CD4-positive, alpha-beta T cell treated with Interleukin-17A for 4 hours (primary cell): ENCODE data around the gene SBK1.
A peak's percentile ranks its signal among the peaks of the same experiment; 100 is the strongest.
"Not testable (repeated sequence)": the region's sequence is repeated elsewhere in the genome, so short reads cannot be mapped to it uniquely, and the experiment has no call there.

Source experiments
- DNase-seq: peaks from one replicate; pipeline ENCODE4 v3.0.0-alpha.2; 2020; ENCODE audit warnings: mixed read lengths

The SBK1 gene

DNA sequence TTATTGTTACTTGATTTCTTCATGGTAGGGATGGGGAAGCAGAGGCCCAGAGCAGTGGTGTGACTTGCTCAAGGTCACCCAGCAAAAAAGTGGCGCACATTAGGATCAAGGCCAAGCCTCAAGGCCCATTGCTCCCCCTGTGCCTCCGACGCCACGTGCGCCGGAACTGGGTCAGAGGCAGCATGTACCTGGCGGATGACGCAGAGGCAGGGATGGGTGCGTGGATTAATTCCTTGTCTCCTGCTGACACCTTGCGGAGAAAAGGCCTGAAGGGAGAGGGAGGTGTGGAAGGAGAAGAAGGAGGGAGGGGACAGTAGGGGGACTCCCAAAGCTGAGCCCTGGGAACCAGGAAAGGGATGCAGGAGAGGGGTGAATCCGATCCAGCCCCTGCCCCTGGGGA lies 18.5 kb downstream of the SBK1 start:
- DNase-seq = no peak

DNA sequence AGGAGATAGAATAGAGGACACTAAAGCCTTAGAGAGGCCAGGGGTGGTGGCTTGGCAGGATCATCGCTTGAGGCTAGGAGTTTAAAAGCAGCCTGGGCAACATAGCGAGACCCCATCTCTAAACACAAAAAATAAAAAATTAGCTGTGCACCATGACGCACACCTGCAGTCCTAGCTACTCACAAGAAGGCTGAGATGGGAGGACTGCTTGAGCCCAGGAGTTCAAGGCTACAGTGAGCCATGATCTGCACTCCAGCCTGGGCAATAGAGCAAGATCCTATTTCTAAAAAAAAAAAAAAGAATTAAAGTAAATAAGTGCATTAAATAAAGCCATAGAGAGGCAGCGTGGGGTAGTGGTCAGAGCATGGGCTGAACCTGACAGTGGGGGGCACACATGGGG lies 19.1 kb downstream of the SBK1 start:
- no peak for DNase-seq

DNA sequence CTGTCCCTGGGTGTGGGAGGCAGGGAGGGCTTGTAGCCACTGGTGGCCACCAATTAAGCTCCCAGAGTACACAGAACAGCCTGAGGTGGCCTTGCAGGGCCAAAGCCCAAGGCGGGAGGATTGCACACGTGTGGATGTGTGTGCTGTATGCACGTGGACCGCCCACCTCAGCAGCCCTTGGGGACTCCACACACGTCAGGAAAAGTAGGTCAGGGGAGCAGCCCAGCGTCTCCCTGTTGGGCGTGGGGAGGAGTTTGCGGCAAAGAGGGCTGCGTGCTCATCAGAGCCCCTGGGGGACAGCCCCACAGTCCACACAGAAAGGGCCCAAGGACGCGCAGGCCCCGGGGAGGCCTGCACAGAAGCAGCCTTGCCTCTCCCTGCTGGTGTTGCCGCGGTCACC lies 19.6 kb downstream of the SBK1 start:
- peak; percentile 23 for DNase-seq

DNA sequence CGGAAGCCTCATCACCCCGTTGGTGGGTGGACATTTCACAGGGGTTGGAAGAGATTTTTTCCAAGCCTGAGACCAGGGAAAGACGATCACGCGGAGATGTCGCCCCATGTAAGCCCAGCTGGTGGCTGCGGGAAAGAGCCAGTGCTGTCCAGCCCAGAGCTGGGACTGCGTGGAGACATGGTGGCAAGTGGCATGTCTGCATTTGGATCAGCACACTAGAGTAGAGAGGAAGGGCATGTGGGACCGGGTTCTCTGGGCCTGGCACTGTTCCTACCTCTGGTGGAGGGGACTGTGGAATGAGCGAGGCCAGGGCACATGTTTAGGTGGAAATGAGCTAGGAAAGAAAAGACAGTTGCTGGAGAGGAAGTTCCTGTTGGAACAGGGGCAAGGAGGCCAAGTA lies 20.0 kb downstream of the SBK1 start:
- no peak for DNase-seq

DNA sequence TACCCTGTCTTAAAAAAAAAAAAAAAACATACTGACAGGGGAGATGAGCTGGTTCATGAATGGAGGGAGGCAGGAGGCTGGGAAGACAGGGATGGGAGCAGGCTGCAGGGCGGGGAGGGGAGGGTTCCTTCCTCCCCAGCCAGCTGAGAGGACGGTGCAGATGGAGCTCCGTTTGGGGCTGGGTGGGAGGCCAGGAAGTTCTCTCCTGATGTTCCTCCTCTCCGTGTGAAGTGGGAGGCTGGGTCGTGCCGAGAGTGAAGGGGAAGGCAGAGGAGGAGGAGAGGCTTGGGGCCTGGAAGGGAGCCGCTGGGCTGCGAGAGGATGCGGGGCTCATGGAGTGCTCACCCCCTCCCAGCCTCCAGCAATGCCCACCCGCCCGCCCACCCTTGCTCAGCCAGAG lies 21.3 kb downstream of the SBK1 start:
- no peak for DNase-seq

DNA sequence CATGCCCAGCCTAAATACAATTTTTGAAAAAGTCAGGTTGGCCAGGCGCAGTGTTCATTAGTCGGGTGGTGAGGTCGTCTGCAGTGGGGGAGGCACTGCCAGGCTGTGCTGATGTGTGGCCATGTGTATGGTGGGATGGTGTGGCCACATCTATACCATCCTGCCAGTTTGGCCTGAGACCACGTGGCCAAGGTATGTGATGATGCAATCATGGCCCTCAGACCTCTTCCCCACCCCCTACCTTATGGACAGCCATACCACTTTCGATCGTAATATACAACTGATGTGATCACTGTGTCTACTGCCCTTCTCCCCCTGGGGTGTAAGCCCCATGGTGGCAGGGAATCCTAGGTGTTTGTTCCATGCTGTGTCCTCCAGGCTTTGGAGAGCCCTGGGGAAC lies 23.7 kb downstream of the SBK1 start:
- no peak for DNase-seq

DNA sequence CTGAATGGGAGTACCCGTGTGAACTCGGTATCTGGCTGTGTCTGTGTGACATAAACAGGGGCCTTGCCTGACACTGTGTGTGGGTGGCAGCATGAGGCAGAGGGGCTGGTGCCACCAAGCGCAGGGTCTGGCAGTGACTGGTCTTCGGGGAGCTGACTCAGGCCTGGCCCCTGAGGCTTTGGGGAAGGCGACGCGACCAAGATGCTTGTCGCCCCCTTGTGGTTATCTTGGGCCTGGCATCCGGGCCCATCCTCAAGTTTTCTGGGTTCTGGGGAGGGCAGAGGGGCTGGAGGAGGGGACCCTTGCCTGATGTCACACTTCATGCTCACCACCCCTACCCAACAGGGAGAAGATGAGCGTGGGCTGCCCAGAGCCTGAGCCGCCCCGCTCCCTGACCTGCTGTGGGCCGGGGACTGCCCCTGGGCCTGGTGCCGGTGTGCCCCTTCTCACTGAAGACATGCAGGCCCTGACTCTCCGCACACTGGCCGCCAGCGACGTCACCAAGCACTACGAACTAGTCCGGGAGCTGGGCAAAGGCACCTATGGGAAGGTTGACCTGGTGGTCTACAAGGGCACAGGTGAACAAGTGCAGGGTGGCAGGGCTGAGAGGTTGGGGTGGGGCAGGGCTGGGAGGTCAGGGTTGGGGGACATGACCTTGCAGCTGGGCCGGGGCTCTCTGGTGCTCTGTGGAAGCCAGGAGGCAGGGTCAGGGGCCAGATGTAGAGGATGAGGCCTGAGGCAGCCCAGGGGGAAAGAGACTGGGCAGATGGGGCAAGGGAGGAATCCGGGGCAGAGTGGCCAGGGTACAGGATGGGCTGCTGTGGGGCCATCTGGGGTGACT lies 24.9 kb downstream of the SBK1 start:
- DNase-seq = peak; percentile 84

DNA sequence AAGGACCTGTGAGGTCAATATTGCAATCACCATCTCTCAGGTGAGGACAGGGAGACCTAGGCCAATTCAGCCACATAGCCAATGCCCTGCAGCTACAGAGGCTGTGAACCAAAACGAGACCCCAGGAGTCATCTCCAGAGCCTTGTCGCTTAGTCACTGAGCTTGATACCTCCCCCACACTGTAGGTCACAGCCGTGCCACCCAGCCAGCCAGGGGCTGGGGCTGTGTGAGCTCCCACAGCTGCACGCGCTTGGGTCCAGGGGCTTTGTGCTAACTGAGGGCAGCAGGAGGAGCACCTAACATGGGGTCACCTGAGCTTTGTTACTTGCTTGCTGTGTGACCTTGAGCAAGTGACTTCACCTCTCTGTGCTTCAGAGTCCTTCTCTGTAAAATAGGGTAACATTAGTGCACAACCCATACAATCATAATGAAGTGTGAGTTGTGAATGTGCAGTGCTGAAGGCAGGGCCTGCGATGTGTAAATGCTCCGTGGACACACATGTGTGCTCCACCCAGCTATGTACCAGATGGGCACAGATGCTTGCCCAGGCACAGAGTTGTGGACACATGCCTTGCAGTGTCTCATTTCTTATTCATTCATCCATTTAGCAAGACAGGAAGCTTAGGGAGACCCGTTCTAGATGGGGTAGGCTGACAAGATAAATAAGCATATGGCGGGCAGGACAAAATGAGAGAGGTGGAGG lies 25.9 kb downstream of the SBK1 start:
- DNase-seq = no peak

DNA sequence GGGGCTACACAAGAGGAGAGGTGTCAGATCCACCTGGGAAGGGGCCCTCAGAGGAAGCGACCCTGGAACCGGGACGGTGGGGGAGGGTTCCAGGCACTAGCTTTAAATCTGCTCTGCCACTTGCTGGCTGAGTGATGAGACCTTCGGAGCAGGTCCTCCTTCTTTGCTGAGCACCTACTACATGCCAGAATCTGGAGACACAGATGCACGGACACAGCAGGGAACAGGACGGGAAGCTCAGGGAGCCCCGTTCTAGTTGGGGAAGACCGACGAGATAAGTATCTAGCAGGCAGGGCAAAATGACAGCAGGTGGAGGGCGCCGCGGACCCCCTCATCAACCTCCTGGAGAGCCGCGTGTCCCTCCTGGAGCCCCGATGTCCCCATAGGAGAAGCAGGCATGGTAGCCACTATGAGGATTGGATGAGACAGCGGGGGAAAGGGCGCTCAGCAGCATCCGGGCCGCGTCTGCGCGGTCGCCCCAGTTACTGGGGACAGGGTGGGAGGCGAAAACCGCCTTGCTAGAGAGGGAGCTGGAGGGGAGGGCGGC lies 27.2 kb downstream of the SBK1 start:
- no peak for DNase-seq

DNA sequence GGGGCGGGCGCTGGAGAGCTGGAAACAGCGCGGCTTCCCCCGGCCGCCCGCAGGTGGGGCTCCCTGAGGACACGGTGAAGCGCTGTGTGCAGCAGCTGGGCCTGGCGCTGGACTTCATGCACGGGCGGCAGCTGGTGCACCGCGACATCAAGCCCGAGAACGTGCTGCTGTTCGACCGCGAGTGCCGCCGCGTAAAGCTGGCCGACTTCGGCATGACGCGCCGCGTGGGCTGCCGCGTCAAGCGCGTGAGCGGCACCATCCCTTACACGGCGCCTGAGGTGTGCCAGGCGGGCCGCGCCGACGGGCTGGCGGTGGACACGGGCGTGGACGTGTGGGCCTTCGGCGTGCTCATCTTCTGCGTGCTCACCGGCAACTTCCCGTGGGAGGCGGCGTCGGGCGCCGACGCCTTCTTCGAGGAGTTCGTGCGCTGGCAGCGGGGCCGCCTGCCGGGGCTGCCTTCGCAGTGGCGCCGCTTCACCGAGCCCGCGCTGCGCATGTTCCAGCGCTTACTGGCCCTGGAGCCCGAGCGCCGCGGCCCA lies 27.8 kb downstream of the SBK1 start:
- no peak for DNase-seq

DNA sequence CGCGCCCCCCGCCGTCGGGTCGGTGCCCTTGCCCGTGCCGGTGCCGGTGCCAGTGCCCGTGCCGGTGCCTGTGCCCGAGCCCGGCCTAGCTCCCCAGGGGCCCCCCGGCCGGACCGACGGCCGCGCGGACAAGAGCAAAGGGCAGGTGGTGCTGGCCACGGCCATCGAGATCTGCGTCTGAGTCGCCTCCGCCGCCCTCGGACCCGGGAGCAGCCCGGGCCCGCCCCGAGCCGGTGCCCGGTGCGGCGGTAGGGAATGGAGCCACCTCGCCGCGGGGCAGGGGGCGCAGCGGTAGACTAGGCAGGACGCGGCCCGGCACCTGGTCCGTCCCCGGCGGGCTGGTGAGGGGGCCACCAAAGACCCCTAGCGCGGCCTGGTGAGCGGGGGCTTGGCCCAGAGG lies 28.4 kb downstream of the SBK1 start:
- DNase-seq = no peak

DNA sequence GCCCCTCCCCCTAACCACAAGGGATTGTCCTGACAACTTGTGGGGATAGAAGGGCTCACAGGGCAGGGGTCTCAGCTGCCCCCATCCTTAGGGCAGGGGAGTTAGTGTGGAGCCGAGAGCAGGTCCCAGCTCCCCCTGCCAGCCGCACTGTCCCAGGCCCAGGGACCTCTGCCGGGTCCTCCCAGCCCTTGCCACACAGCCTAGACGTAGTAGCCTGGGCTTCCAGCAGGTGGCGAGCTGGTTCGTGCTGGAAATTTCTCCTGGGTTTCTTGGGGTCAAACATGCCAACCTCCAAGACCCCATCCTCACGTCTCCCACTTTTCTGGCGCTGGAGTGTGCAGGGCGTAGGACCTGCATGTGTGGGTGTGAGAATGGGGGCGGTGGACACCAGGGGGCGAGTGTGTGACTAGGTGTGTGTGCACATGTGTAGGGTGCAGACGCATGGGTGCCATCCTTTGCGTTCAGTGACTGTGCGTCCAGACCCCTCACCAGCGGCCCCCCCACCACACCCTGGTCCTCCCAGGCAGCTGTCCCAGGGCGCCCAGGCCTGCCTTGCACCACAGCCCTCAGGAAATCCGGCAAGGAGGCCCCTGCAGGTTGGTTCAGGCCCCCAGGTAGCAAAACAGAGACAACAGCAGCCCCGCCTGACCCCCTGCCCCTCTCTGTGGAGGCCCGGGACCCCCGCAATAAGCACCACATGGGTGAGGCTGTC lies 29.5 kb downstream of the SBK1 start:
- peak; percentile 54 for DNase-seq

DNA sequence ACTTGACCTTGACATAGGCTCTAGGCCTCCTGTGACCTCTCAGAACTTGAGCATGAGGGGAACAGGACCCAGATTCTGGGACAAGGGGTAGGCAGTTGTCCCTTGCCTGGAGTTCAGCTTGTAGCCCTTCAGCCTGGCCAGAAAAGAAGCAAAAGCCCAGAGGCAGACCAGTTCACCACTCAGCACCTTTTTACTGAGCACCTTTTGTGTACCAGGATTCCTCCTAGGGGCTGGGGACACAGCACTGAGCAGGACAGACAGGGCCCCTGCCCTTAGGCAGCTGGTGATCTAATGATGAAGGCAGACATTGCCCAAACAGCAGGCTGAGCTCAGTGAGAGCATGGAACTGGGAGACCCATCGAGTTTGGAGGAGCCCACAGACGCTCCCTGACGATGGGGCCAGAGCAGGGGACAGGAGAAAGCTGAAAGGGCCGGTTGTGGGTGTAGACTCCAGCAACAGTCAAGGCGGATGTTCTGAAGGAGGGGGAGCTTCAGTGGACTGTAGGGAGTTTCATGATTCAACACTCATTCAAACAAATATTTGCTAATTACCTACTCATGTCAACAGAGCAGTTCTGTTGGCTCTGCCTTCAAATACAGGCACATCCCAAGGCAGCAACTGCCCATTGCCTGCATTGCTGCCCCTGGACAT lies 32.0 kb downstream of the SBK1 start:
- no peak for DNase-seq

DNA sequence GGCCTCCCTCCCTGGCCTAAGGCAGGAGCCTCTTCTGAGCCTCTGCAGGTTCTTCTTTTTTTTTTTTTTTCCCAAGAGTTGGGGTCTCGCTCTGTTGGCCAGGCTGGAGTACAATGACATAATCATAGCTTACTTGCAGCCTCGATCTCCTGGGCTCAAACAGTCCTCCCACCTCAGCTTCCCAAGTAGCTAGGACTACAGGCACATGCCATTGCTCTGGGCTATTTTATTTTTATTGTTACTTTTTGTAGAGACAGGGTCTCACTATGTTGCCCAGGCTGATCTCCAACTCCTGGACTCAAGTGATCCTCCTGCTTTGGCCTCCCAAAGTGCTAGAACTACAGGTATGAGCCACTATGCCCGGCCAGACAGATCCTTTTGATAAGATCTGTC lies 32.6 kb downstream of the SBK1 start:
- DNase-seq = no peak

DNA sequence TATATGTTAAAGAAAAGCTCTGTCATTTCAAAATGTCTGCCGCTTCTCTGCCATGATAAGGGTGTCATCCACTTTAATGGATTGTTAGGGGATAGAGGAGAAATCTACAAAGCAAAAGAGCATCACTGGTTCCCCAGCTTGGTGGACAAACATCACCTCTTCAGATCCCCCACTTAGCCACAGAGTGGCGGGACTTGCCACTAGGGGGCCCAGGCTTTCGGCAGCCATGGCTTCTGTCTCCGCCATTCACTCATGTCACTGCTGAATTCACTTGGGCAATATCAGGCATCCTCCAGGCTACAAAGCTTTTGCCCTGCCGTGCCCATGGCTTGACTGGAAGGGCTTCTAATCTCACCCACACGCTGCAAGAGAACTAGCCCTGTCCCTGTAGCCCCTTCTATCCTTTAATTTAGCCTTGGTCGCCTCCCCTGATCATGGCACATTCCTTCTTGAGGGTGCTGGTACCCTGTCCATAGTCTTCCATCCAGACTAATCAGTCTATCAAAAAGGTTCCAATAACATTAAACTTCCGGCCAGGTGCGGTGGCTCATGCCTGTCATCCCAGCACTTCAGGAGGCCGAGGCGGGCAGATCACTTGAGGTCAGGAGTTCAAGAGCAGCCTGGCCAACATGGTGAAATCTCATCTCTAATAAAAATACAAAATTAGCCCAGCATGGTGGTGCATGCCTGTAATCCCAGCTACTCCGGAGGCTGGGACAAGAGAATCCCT lies 34.7 kb downstream of the SBK1 start:
- peak; percentile 74 for DNase-seq

DNA sequence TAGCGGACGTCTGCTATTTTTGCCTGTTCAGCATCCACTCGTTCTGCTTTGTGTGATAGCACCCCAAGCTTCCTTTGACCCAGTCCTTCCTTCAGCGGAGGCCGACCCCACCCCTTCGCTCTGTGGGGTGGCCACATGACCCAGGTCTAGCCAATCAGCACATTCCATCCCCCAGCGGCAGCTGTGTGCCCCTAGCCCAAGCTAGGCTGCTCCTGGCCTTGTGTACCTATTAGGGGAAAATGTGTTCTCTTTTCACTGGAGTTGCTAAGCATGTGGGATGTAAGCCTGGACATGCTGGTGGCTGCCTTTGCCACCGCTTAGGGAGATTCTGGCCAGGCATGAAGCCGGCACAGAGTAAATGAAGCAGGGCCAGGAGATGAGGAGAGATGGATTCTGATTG lies 37.9 kb downstream of the SBK1 start:
- DNase-seq = not testable (repeated sequence)

DNA sequence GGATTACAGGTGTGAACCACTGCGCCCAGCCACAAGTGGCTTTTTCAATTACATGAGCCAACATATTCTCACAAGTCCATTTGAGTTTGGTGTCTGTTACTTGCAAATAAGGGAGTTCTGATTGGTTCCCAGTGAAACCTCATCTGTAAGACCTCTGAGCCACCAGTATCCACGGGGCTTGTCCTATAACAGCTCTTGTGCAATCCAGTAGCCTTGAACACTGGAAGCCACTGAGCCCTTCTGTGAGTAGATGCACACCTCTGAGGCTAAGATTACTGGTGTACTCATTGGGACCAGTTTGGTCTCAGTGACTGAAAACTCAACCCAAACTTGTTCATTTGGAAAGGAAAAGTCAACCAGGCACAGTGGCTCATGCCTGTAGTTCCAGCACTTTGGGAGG lies 38.7 kb downstream of the SBK1 start:
- not testable (repeated sequence) for DNase-seq

DNA sequence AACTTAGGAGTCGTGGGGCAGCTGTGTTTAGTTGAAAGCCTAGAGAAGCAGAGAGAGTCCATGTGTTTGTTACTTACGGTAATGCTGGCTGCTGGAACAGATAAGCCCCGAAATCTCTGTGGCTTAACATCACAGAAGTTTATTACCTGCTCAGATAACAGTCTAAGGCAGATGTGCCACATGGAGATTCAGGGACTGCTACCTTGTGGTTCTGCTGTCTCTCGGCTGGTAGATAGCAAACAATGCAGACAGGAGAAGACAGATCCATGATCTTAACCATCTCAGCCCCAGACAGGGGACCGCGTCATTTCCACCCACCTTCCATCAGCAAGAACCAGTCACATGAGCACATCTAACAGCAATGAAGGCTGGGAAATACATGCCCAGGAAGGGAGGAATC lies 40.3 kb downstream of the SBK1 start:
- not testable (repeated sequence) for DNase-seq

DNA sequence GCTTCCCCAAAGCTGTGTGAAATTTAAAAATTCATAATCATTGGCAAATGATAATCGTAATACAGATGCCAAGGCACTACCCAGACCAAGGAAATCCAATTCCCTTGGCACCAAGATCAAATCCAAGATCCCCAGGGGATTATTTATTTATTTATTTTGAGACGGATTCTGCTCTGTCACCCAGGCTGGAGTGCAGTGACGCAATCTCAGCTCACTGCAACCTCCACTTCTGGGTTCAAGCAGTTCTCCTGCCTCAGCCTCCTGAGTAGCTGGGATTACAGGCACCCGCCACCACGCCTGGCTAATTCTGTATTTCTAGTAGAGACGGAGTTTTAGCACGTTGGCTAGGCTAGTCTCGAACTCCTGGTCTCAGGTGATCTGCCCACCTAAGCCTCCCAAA lies 43.4 kb downstream of the SBK1 start:
- DNase-seq = not testable (repeated sequence)

DNA sequence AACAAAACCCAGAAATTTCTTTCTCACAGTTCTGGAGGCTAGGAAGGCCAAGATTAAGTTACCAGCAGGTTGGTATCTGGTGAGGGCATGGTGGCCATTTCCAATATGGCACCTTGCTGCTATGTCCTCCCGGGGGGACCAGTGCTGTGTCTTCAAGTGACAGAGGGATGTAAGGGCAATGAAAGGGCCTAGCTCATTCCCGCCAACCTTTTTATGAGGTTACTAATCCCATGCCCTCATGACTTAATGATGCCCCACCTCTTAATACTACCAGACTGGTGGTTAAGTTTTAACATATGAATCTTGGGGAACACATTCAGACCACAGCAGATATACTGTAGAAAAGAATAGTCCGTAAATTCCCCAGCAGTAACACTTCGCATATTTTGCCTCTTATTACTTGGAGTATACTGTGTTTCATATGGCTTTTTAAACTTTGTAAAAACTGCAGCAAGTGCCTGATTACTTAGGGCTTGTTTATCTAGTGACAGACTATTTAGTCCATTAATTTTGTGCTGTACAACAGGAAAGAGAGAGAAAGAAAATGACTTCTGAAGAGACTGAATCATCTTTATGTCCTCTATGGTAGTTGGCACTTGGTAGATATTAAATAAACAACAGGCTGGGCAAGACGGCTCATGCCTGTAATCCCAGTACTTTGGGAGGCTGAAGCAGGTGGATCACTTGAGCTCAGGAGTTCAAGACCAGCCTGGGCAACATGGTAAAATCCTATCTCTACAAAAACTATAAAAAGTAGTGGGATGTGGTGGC lies 44.8 kb downstream of the SBK1 start:
- not testable (repeated sequence) for DNase-seq

DNA sequence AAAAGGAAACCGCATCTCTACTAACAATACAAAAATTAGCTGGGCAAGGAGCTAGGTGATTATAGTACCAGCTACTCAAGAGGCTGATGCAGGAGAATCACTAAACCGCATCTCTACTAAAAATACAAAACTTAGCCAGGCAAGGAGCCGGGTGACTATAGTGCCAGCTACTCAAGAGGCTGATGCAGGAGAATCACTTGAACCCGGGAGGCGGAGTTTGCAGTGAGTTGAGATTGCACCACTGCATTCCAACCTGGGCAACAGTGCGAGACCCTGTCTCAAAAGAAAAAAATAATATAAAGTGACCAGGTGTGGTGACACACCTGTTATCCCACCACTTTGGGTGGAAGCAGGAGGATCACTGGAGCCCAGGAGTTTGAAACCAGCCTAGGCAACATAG lies 45.9 kb downstream of the SBK1 start:
- DNase-seq = not testable (repeated sequence)
